Activated CD4-positive, alpha-beta T cell treated with anti-CD3 and anti-CD28 coated beads, Interleukin-2, Interleukin-6, amounts not matched to agents 100 ng/mL and 50 ng/mL, durations not matched to agents 16 hours and 8 hours (primary cell): ENCODE data around the gene SLC13A2.
A peak's percentile ranks its signal among the peaks of the same experiment; 100 is the strongest.

Source experiments
- DNase-seq: peaks from one replicate; pipeline ENCODE4 v3.0.0-alpha.2; 2020

SLC13A2 gene

GRCh38 chr17:28471531-28472342 is 1.7 kb upstream of the SLC13A2 start:
- DNase-seq = no peak

- DNase-seq = no peak
Measured at GRCh38 chr17:28472871-28473497, 460 bp upstream of the SLC13A2 start.

- DNase-seq = no peak
Measured at GRCh38 chr17:28474111-28474531, 677 bp downstream of the SLC13A2 start.

GRCh38 chr17:28475151-28475900 is 1.9 kb downstream of the SLC13A2 start:
- no peak for DNase-seq

- DNase-seq = no peak
Measured at GRCh38 chr17:28476076-28476865, 2.8 kb downstream of the SLC13A2 start.

GRCh38 chr17:28477928-28478327 is 4.5 kb downstream of the SLC13A2 start:
- no peak for DNase-seq

- DNase-seq = no peak
Measured at GRCh38 chr17:28478712-28479615, 5.5 kb downstream of the SLC13A2 start.

- DNase-seq = no peak
Measured at GRCh38 chr17:28480278-28480677, 6.8 kb downstream of the SLC13A2 start.

GRCh38 chr17:28480799-28481571 is 7.5 kb downstream of the SLC13A2 start:
- DNase-seq = no peak

- DNase-seq = no peak
Measured at GRCh38 chr17:28482551-28483199, 9.2 kb downstream of the SLC13A2 start.

GRCh38 chr17:28484296-28484695 is 10.9 kb downstream of the SLC13A2 start:
- DNase-seq = peak; percentile 75

GRCh38 chr17:28485049-28485448 is 11.6 kb downstream of the SLC13A2 start:
- DNase-seq = no peak

- DNase-seq = no peak
Measured at GRCh38 chr17:28487881-28488532, 14.6 kb downstream of the SLC13A2 start.

GRCh38 chr17:28488533-28489276 is 15.3 kb downstream of the SLC13A2 start:
- no peak for DNase-seq

- no peak for DNase-seq
Measured at GRCh38 chr17:28491286-28491685, 17.8 kb downstream of the SLC13A2 start.

- no peak for DNase-seq
Measured at GRCh38 chr17:28491860-28492259, 18.4 kb downstream of the SLC13A2 start.

- no peak for DNase-seq
Measured at GRCh38 chr17:28492352-28493310, 19.2 kb downstream of the SLC13A2 start.

- no peak for DNase-seq
Measured at GRCh38 chr17:28493460-28493859, 20.0 kb downstream of the SLC13A2 start.
